NAMALWA (cell line): ENCODE data around the gene COX11.
A peak's percentile ranks its signal among the peaks of the same experiment; 100 is the strongest.

Experiments
- DNase-seq: peaks from one replicate; pipeline ENCODE4 v3.0.0-alpha.2; 2015; ENCODE audit warnings: low spot score

The COX11 gene

GRCh38 chr17:54968262-54968987 lies at the start of gene COX11, which contains the start of gene STXBP4:
COX11 (minus strand) TSS chr17:54968654; CDS start chr17:54968646, 8 bp downstream.
STXBP4 (plus strand) TSS chr17:54968765; CDS start chr17:54986220, 17,455 bp downstream.
- DNase-seq, result peak; percentile 98

GRCh38 chr17:55005520-55005919 lies 37.1 kb upstream of the COX11 start:
- DNase-seq, result peak; percentile 59

GRCh38 chr17:55004484-55004883 lies 36.0 kb upstream of the COX11 start:
- no peak for DNase-seq

- DNase-seq, result no peak
Observed at GRCh38 chr17:55002458-55002857, 34.0 kb upstream of the COX11 start.

GRCh38 chr17:54996441-54996840 lies 28.0 kb upstream of the COX11 start:
- no peak for DNase-seq

GRCh38 chr17:54992797-54993639 lies 24.6 kb upstream of the COX11 start:
- DNase-seq, result peak; percentile 68

GRCh38 chr17:54991567-54991966 lies 23.1 kb upstream of the COX11 start:
- no peak for DNase-seq

GRCh38 chr17:54990118-54990517 lies 21.7 kb upstream of the COX11 start:
- no peak for DNase-seq

GRCh38 chr17:54985476-54985875 lies 17.0 kb upstream of the COX11 start:
- no peak for DNase-seq

GRCh38 chr17:54983260-54983659 lies 14.8 kb upstream of the COX11 start:
- no peak for DNase-seq

- DNase-seq, result no peak
Observed at GRCh38 chr17:54982399-54982798, 13.9 kb upstream of the COX11 start.

GRCh38 chr17:54980375-54980774 lies 11.9 kb upstream of the COX11 start:
- DNase-seq, result no peak

GRCh38 chr17:54979657-54980056 lies 11.2 kb upstream of the COX11 start:
- DNase-seq, result no peak

GRCh38 chr17:54977744-54978143 lies 9.3 kb upstream of the COX11 start:
- DNase-seq, result no peak

GRCh38 chr17:54976316-54976715 lies 7.9 kb upstream of the COX11 start:
- DNase-seq, result no peak

- DNase-seq, result no peak
Observed at GRCh38 chr17:54974759-54975158, 6.3 kb upstream of the COX11 start.

GRCh38 chr17:54972406-54973138 lies 4.1 kb upstream of the COX11 start:
- no peak for DNase-seq

GRCh38 chr17:54971901-54972300 lies 3.4 kb upstream of the COX11 start:
- no peak for DNase-seq

- no peak for DNase-seq
Observed at GRCh38 chr17:54971147-54971546, 2.7 kb upstream of the COX11 start.

- DNase-seq, result peak; percentile 4
Observed at GRCh38 chr17:54969658-54970572, 1.5 kb upstream of the COX11 start.

GRCh38 chr17:54968988-54969332 lies 506 bp upstream of the COX11 start:
- DNase-seq, result no peak
